SU-DHL-6 (cell line): ENCODE results near the gene IFT43.

Experiments
- H2AFZ ChIP-seq: fragments of 200-600 bp; sonication (generic); 2 replicates; pipeline ENCODE4 v1.6.1; 2014; ENCODE audit warnings: low read depth, mild to moderate bottlenecking, moderate library complexity, mixed read lengths, antibody characterized with exemption, low read length; ENCODE audit not compliant: severe bottlenecking
- H3F3A ChIP-seq: fragments of 200-600 bp; shearing (Covaris generic); 2 replicates; pipeline ENCODE4 v1.6.0; 2016; ENCODE audit warnings: antibody characterized with exemption, mild to moderate bottlenecking; ENCODE audit not compliant: insufficient read depth
- H3K27ac ChIP-seq: fragments of 200-600 bp; sonication (generic); 2 replicates; pipeline ENCODE4 v1.5.1; 2016; ENCODE audit warnings: low read depth, mild to moderate bottlenecking, low read length, moderate library complexity, mixed read lengths
- H3K27me3 ChIP-seq: fragments of 200-600 bp; sonication (generic), shearing (Covaris generic); 2 replicates; pipeline ENCODE4 v1.6.0; 2014; ENCODE audit warnings: mild to moderate bottlenecking, low read length
- H3K36me3 ChIP-seq: fragments of 200-600 bp; sonication (generic); 2 replicates; pipeline ENCODE4 v1.6.1; 2014; ENCODE audit warnings: mild to moderate bottlenecking, low read length, mixed read lengths
- H3K4me2 ChIP-seq: fragments of 300-600, 200-600 bp; shearing (Covaris generic), sonication (generic); 2 replicates; pipeline ENCODE4 v1.6.0; 2014; ENCODE audit warnings: low read length, low read depth, mild to moderate bottlenecking; ENCODE audit not compliant: poor library complexity, severe bottlenecking
- H3K4me3 ChIP-seq: fragments of 200-600 bp; sonication (generic); 2 replicates; pipeline ENCODE4 v1.5.1; 2014; ENCODE audit warnings: antibody characterized with exemption, low read length, mild to moderate bottlenecking, mixed read lengths; ENCODE audit not compliant: insufficient read depth, poor library complexity, severe bottlenecking
- H3K79me2 ChIP-seq: fragments of 200-600 bp; sonication (generic); 2 replicates; pipeline ENCODE4 v1.6.1; 2014; ENCODE audit warnings: mild to moderate bottlenecking, low read length, moderate library complexity; ENCODE audit not compliant: insufficient read depth
- H3K9ac ChIP-seq: fragments of 200-600 bp; sonication (generic); 2 replicates; pipeline ENCODE4 v1.7.0; 2014; ENCODE audit warnings: mild to moderate bottlenecking, low read length
- H3K9me2 ChIP-seq: fragments of 200-600 bp; sonication (generic); replicated peaks from 2 replicates; pipeline ENCODE4 v1.6.1; 2014; ENCODE audit warnings: low read length; ENCODE audit not compliant: insufficient read depth
- H3K9me3 ChIP-seq: fragments of 200-600 bp; sonication (generic); 2 replicates; pipeline ENCODE4 v1.6.1; 2014; ENCODE audit warnings: low read length, mixed read lengths; ENCODE audit not compliant: insufficient read depth
- H4K20me1 ChIP-seq: fragments of 200-600 bp; sonication (generic); 2 replicates; pipeline ENCODE4 v1.6.1; 2014; ENCODE audit warnings: low read depth, mild to moderate bottlenecking, antibody characterized with exemption, low read length, moderate library complexity, mixed read lengths
- CTCF ChIP-seq: fragments of 200-600 bp; sonication (generic); IDR thresholded peaks from one replicate; pipeline ENCODE4 v1.5.1; 2017; ENCODE audit warnings: antibody characterized with exemption, mild to moderate bottlenecking, low read length, moderate library complexity; ENCODE audit not compliant: insufficient read depth, poor library complexity, severe bottlenecking
- EZH2phosphoT487 ChIP-seq: fragments of 200-600 bp; sonication (generic), shearing (Covaris generic); conservative IDR thresholded peaks from 2 replicates; pipeline ENCODE4 v1.6.1; 2018; ENCODE audit warnings: mild to moderate bottlenecking, antibody characterized with exemption, low read length, moderate library complexity, mixed read lengths

The IFT43 gene

GRCh38 chr14:76100236-76100635 lies 114.7 kb downstream of the IFT43 start:
- no peak overlapping the region for H3K27ac ChIP-seq
- no peaks in the 10 kb centered on the region for H3K27me3 ChIP-seq
- no peak overlapping the region for H3K9ac ChIP-seq
- no peak overlapping the region for H3K4me2 ChIP-seq
- H2AFZ ChIP-seq, result no peak overlapping the region
- H3F3A ChIP-seq, result no peaks in the 10 kb centered on the region
- H3K9me2 ChIP-seq, result no peaks in the 10 kb centered on the region
- H3K4me3 ChIP-seq, result no peak overlapping the region
- TF ChIP-seq EZH2phosphoT487 (no peak), CTCF (no peak)
- no peaks in the 10 kb centered on the region for H3K36me3 ChIP-seq
- H4K20me1 ChIP-seq, result no peaks in the 10 kb centered on the region
- H3K9me3 ChIP-seq, result no peaks in the 10 kb centered on the region
- no peaks in the 10 kb centered on the region for H3K79me2 ChIP-seq

DNA sequence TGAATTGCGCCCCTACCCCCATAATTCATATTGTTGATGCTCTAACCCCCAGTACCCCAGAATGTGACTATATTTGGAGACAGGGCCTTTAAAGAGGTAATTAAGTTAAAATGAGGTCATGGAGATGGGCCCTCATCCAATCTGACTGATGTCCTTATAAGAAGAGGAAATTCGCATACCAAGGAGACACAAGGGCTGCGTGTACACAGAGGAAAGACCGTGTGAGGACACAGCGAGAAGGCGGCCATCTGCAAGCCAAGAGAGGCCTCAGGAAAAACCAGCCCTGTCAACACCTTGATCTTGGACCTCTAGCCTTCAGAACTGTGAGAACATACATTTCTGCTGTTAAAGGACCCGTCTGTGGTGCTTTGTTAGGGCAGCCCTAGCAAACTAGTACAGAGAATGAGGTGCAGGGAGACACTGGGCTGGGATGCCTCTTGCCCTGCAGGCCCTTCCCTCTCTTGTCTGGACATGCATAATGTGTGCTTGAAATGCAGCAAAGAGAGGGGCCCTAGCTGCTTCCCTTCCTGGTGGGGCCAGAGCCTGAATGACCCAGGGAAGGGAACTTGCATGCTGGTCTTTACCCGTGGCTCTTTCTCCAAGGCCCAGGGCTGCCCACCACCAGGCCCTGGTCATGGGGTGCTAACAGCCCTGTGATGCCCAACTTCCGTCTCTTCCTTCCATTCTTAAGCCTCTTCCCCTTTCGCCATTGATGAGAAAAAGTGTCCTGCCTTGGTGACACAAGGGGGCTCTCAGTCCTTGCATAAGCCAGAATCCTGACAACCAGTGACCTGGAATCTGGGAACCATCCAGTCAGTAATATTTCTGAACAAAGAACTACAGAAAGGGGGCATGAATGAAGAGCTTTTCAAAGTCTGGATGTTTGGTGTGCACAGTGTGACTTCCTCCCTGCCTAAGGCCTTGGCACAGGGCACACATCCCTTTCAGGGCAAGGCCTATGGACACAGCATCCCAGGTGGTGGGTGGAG lies 116.1 kb downstream of the IFT43 start:
- TF ChIP-seq CTCF (no peak), EZH2phosphoT487 (no peak)
- H4K20me1 ChIP-seq, result no peaks in the 10 kb centered on the region

GRCh38 chr14:76104802-76105355 lies 119.3 kb downstream of the IFT43 start:
- Histone ChIP-seq H3K27ac (no peak overlapping the region), H2AFZ (no peak overlapping the region), H3K79me2 (no peaks in the 10 kb centered on the region), H3K4me2 (no peak overlapping the region), H3K4me3 (no peak overlapping the region), H4K20me1 (no peaks in the 10 kb centered on the region), H3F3A (no peaks in the 10 kb centered on the region), H3K9me2 (no peaks in the 10 kb centered on the region), H3K27me3 (no peaks in the 10 kb centered on the region), H3K36me3 (no peaks in the 10 kb centered on the region), H3K9ac (no peak overlapping the region), H3K9me3 (no peaks in the 10 kb centered on the region)
- TF ChIP-seq CTCF (no peak), EZH2phosphoT487 (no peak)

More for the DNA sequence above, 116.1 kb downstream of the IFT43 start:
- Histone ChIP-seq H3F3A (no peaks in the 10 kb centered on the region), H3K9me2 (no peaks in the 10 kb centered on the region), H3K79me2 (no peaks in the 10 kb centered on the region), H3K4me2 (no peak overlapping the region), H3K9ac (no peak overlapping the region), H2AFZ (no peak overlapping the region), H3K36me3 (no peaks in the 10 kb centered on the region), H3K27me3 (no peaks in the 10 kb centered on the region), H3K27ac (no peak overlapping the region), H3K9me3 (no peaks in the 10 kb centered on the region), H3K4me3 (no peak overlapping the region)
